ENCODE results near the gene SCD.

The SCD gene

DNA sequence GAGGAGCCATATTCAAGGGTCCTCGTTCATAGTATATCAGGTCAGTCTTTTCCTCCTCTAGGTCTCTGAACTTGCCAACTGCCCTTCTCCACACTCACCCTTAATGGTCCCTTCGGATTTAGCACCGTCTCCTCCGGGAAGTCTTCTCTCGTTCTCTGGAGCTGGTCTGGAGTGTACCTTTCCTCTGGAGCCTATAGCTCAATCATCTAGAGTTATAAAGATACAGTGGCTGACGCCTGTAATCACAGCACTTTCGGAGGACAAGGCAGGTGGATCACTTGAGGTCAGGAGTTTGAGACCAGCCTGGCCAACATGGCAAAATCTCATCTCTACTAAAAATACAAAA lies 4.4 kb upstream of the SCD start:
- ATAC-seq, result no peak
- no peak for TF ChIP-seq ZFP30 (CRISPR knock-in tag; IDR thresholded peaks at IDR 0.05)
- TF ChIP-seq, protein P1, sequence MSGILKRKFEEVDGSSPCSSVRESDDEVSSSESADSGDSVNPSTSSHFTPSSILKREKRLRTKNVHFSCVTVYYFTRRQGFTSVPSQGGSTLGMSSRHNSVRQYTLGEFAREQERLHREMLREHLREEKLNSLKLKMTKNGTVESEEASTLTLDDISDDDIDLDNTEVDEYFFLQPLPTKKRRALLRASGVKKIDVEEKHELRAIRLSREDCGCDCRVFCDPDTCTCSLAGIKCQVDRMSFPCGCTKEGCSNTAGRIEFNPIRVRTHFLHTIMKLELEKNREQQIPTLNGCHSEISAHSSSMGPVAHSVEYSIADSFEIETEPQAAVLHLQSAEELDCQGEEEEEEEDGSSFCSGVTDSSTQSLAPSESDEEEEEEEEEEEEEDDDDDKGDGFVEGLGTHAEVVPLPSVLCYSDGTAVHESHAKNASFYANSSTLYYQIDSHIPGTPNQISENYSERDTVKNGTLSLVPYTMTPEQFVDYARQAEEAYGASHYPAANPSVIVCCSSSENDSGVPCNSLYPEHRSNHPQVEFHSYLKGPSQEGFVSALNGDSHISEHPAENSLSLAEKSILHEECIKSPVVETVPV (CRISPR knock-in tag; IDR thresholded peaks at IDR 0.05), result no peak
- no peak for TF ChIP-seq BACH2 (CRISPR knock-in tag; IDR thresholded peaks at IDR 0.05; ENCODE audit: borderline replicate concordance)
- no peak for TF ChIP-seq ZNF565 (CRISPR knock-in tag; conservative IDR thresholded peaks at IDR 0.05; ENCODE audit: low read depth)
- no peak for TF ChIP-seq SNAI2 (CRISPR knock-in tag; IDR thresholded peaks at IDR 0.05)
- TF ChIP-seq GLIS3 (CRISPR knock-in tag; IDR thresholded peaks at IDR 0.05), result no peak
- no peak for TF ChIP-seq ESRRG (CRISPR knock-in tag; IDR thresholded peaks at IDR 0.05)

DNA sequence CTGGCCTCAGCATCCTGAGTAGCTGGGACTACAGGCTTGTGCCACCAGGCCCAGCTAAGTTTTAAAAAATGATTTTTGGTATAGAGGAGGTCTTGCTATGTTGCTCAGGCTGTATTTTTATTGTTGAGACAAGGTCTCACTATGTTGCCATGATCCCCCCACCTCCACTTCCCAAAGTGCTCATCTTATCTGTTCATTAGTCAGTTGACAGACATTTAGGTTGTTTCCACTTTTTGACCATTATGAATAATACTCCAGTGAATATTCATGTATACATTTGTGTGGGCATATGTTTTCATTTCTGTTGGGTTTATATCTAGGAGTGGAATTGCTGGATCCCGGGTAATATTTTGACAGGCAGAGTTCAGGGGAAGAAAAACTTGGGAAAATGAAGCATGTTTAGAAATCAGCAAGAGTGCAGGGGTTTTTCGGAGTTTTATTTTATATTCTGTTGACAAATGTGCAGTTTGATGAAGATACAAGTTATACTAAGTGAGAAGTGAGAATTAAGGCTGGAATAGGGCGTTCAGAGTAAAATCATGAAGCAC lies 2.7 kb upstream of the SCD start:
- no peak for ATAC-seq
- TF ChIP-seq, protein P2, sequence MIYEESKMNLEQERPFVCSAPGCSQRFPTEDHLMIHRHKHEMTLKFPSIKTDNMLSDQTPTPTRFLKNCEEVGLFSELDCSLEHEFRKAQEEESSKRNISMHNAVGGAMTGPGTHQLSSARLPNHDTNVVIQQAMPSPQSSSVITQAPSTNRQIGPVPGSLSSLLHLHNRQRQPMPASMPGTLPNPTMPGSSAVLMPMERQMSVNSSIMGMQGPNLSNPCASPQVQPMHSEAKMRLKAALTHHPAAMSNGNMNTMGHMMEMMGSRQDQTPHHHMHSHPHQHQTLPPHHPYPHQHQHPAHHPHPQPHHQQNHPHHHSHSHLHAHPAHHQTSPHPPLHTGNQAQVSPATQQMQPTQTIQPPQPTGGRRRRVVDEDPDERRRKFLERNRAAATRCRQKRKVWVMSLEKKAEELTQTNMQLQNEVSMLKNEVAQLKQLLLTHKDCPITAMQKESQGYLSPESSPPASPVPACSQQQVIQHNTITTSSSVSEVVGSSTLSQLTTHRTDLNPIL (CRISPR knock-in tag; IDR thresholded peaks at IDR 0.05; ENCODE audit: low read depth), result no peak
- TF ChIP-seq ZNF70 (CRISPR knock-in tag; IDR thresholded peaks at IDR 0.05) (no peak), PPARA (CRISPR knock-in tag; IDR thresholded peaks at IDR 0.05; ENCODE audit: borderline replicate concordance) (no peak)

DNA sequence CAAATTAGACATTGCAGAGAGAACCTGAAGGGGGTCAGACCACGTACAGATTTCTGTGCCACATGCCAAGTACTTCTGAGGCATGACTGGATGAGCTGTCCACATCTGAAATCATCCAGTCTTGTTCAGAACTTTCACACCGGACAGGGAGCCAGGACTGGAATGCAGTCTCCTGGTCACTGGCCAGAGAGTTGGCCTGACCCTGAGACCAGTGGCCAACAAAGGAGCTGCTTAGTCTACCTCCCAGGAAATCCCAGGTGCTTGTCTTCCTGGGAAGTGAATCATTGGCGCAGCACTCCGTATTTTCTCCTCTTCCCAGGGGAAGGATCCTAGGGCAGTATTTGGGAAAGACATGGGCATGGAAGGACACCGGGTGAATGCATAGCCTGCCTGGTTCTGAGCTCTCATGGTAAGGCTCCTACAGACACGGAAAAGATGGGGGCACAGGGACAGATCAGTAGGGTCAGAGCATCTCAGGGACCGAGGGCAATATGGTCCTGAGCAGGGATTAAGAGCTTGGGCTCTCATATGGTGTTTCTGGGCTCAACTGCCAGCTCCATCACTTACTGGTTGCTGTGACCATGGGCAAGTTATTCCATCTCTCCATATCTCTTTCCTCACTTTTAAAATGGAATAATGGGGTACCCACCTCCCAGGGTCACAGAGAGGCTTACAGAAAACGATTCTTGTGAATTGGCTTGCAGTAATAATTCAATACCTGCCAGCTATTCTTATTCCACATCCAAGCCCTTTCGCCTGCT lies 1.3 kb upstream of the SCD start:
- no peak for TF ChIP-seq PPARA (CRISPR knock-in tag; IDR thresholded peaks at IDR 0.05; ENCODE audit: borderline replicate concordance)
- TF ChIP-seq GLIS3 (CRISPR knock-in tag; IDR thresholded peaks at IDR 0.05), result 0 out of 2 replicates have a peak, but pooled peaks have one; percentile 63
- TF ChIP-seq SNAI2 (CRISPR knock-in tag; IDR thresholded peaks at IDR 0.05), result 0 out of 2 replicates have a peak, but pooled peaks have one; percentile 36
- 0 out of 2 replicates have a peak, but pooled peaks have one; percentile 25 for TF ChIP-seq ESRRG (CRISPR knock-in tag; IDR thresholded peaks at IDR 0.05)
- ATAC-seq, result no peak

DNA sequence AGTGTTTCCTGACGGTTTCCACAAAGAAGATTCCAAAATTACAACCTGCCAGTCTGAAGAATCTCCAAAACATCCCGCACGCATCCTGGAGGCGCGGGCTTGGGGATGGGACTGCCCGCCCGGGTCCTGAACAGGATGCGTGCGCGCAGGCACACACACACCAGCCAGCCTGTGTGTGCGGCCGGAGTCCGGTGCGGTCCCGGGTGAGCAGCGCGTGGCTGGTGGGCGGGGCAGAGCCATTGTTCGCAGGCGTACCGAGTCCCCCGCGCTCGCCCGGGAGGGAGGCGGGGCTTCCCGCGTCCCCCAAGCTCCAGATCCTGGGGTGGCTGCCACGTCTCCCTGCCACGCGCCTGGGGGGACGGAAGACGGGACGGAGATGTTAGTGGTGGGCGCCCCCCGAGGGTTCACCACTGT lies 675 bp upstream of the SCD start:
- TF ChIP-seq GLIS3 (CRISPR knock-in tag; IDR thresholded peaks at IDR 0.05) (no peak), RARB (CRISPR knock-in tag; IDR thresholded peaks at IDR 0.05) (no peak), CSDC2 (CRISPR knock-in tag; IDR thresholded peaks at IDR 0.05) (no peak), OSR1 (CRISPR knock-in tag; IDR thresholded peaks at IDR 0.05) (no peak), ZC3H10 (CRISPR knock-in tag; IDR thresholded peaks at IDR 0.05) (no peak), ZFP30 (CRISPR knock-in tag; IDR thresholded peaks at IDR 0.05) (no peak), ZNF8 (CRISPR knock-in tag; IDR thresholded peaks at IDR 0.05) (peak; percentile 100)
- peak; percentile 76 for ATAC-seq

DNA sequence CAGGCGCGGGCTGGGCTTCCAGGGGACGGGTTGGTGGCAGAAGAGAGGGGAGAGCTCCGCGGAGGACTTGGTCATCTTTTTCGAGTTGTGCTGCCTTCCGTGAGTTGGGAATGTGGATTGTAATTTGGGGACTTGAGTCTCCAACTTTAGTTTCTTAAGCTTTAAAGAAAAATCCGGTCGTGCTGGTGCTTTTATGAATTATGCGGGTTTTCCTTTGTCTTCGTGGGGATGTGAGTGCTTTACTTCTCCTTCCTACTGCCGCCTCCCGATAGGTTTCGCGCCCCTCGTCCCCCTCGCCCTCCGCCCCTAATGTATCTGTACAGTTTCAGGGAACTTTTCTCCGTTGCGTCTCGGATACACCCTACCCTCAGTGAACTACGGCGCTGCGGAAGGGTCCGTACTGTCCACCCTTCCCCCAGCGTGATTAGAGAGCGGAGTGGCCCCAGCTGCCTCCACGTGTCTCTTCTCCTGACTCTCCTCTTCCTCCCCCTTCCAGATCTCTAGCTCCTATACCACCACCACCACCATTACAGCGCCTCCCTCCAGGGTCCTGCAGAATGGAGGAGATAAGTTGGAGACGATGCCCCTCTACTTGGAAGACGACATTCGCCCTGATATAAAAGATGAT lies 649 bp downstream of the SCD start:
- TF ChIP-seq, protein P1 (CRISPR knock-in tag; IDR thresholded peaks at IDR 0.05), result no peak
- TF ChIP-seq PPARA (CRISPR knock-in tag; IDR thresholded peaks at IDR 0.05; ENCODE audit: borderline replicate concordance) (no peak), ISL1 (CRISPR knock-in tag; IDR thresholded peaks at IDR 0.05) (no peak), CSDC2 (CRISPR knock-in tag; IDR thresholded peaks at IDR 0.05) (no peak), ARNTL (CRISPR knock-in tag; IDR thresholded peaks at IDR 0.05; ENCODE audit: borderline replicate concordance, low read depth) (no peak), SNAI2 (CRISPR knock-in tag; IDR thresholded peaks at IDR 0.05) (no peak)
- TF ChIP-seq, protein P3, sequence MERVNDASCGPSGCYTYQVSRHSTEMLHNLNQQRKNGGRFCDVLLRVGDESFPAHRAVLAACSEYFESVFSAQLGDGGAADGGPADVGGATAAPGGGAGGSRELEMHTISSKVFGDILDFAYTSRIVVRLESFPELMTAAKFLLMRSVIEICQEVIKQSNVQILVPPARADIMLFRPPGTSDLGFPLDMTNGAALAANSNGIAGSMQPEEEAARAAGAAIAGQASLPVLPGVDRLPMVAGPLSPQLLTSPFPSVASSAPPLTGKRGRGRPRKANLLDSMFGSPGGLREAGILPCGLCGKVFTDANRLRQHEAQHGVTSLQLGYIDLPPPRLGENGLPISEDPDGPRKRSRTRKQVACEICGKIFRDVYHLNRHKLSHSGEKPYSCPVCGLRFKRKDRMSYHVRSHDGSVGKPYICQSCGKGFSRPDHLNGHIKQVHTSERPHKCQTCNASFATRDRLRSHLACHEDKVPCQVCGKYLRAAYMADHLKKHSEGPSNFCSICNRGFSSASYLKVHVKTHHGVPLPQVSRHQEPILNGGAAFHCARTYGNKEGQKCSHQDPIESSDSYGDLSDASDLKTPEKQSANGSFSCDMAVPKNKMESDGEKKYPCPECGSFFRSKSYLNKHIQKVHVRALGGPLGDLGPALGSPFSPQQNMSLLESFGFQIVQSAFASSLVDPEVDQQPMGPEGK (CRISPR knock-in tag; IDR thresholded peaks at IDR 0.05; ENCODE audit: borderline replicate concordance), result no peak

More for the DNA sequence above, 649 bp downstream of the SCD start:
- peak; percentile 13 for ATAC-seq

Measured in SK-N-SH treated with all-trans-retinoic acid at 6 μM for 48 hours (cell line).